SK-MEL-5 (cell line): ENCODE results near the gene SCIN. TPM values are rescaled to one million over a fixed set of nuclear protein-coding genes. Genes with fewer than 3 reads are reported as not detected.
A peak's percentile ranks its signal among the peaks of the same experiment; 100 is the strongest.
"Not testable (repeated sequence)": the region's sequence is repeated elsewhere in the genome, so short reads cannot be mapped to it uniquely, and the experiment has no call there.

ENCODE experiments used
- DNase-seq: peaks from one replicate; pipeline ENCODE4 v3.0.0-alpha.2; 2016; ENCODE audit warnings: low read depth, low spot score
- in situ Hi-C: cut with HindIII; loops from 2 replicates; pipeline ENCODE4 v1.10.0; 2016; ENCODE audit warnings: low sequenced_read_pairs, high pct_unique_total_duplicates, low pct_unique_long_range_greater_than_20kb
- total RNA-seq: library from RNA; depleted of rRNA; stranded (reverse); fragments of >200 nt; shearing (Covaris generic); gene quantifications from 2 replicates; pipeline ENCODE4 v1.2.3, GENCODE V29; 2014

SCIN gene
- total RNA-seq, 1 experiment from 2014 or later = 0.34 TPM

DNA sequence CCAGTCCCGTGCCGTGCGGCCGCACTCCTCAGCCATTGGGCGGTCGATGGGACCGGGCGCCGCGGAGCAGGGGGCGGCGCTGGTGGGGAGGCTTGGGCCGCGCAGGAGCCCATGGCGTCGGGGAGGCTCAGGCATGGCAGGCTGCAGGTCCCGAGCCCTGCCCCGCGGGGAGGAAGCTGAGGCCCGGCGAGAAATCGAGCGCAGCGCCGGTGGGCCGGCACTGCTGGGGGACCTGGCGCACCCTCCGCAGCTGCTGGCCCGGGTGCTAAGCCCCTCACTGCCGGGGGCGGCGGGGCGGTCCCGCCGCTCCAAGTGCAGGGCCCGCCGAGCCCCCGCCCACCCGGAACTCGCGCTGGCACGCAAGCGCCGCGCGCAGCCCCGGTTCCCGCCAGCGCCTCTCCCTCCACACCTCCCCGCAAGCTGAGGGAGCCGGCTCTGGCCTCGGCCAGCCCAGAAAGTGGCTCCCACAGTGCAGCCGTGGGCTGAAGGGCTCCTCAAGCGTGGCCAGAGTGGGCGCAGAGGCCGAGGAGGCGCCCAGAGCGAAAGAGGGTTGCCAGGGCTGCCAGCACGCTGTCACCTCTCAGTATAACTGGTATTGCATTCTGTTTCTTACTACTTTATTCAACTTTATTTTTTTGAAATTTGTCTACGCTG lies 14.3 kb upstream of the SCIN start:
- DNase-seq, in situ Hi-C loops: not testable (repeated sequence)

DNA sequence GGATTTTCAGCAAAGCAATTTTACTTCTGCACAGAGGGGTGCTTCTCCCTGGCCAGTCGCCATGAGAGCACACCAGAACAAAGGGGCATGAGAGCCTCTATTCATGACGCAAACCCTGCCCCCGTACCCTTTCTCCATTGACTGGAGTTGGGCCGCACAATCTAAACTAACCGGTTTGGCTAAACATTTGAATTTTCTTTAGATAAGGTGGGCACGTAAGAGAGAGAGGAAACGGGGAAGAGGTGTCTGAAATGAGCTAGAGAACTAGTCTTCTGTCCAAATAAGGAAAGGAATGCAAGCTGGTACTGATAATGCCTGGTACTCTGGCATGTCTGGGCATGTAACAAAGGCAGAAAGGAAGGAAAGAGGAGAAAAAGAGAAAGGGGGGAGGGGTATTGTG lies 13.2 kb upstream of the SCIN start:
- DNase-seq = no peak
- in situ Hi-C loops = no loop called here

DNA sequence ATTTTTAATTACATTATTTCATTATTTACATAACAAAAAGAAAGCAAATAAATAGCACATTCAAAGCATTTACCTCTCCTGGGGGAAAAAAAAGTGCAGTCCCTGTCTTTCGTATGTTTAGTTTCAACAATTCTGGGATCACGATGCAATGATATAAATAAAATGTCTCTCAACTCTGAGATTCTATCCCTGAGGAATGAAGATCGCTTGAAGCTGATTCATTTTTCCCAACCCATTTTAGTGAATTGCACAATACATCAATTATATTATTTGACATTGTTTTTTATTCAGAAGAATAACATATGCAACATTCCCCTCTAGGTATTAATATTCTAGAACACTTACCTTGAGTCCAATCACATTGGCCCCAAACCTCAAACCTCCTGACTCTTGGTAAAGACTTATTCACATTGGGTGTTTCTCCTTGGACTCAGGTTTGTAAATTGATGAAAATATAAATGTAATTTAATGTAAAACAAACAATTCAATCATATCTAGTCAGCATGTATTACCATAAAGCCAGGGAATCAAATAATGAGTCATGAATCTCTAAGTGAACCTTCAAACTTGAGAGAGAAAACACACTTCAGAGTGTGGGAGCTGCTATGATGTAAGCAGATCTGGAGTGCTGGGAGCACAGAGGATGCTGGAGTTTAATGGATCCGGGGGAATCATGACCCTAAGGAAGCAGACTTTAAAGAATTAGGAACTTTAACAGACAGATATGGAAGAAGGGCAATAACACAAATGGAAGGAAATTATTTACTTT lies 5.3 kb upstream of the SCIN start:
- DNase-seq = no peak
- in situ Hi-C loops = no loop called here

DNA sequence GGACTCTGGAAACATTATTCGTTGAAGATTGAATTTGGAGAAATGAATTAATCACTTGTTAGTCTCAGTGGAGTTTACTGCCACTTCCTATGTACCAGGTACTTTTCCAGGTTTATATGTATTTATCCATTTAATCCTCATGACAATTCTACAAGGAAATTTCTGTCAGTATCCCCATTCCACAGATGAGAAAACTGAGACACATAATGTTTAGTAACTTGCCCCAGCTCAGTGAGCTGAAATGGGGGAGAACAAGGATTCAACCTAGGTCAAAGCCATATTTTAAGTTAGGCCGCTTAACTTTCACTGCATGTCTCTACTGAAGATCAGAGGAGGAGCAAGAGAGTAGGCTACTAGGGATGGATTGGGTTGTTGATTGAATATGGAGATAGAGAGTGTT lies 4.6 kb upstream of the SCIN start:
- in situ Hi-C loops = no loop called here
- DNase-seq = no peak

DNA sequence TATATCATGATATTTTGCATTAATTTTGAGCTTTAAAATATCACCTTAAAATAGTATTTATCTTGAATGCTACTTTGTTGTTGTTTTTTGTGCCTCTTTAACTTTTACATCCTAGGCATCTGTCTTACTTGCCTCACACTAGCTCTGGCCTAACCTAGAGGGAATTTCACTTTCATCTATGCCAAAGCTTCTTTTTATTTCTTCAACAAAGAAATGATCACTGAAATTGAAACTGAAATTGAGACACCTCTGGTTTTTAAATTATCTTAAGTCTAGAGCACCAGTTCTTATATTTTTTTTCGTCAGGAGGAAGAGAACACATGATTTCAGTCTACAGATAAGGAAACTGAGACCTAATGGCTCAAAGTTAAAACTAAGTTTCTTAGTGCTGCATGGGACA lies 3.5 kb upstream of the SCIN start:
- DNase-seq = no peak
- in situ Hi-C loops = no loop called here

DNA sequence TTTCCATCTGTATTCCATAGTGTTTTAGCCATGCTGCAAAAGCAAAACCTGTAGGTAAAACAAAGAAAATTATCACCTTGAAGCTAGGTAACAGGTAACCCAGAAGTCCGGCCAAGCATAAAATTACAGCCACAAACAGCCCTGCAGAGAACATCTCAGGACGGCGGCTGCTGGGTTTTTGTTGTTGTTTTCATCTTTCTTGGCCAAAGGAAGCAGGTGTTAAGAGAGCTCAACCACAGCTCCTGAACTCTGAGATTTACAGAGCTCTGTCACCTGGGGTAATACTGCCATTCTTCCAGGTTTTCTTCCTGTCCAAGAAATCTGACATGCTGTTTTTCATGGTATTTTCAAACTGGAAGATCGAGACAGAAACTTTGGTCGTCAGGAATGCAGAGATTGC lies 847 bp upstream of the SCIN start:
- DNase-seq = no peak
- in situ Hi-C loops = no loop called here

DNA sequence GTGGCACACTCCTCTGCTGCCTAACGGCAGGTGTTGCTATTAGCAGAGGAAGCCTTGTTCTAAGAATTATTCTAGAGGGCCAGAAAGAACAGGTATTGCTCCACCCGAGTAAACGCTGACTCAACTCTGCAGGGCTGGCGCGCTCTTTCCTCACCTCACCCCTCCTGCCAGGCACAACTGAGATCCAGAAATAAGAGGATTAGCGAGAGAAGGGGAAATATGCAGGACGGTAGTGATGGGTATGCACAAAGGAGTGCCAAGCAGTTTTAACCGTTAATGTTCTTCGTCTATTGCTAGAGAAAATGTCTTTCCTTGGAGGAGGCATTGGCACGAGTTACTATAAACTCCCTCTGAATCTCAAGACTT lies 369 bp upstream of the SCIN start:
- in situ Hi-C loops = no loop called here
- DNase-seq = no peak

- in situ Hi-C loops = no loop called here
- DNase-seq = no peak
Observed at GRCh38 chr7:12571691-12572090, 1.2 kb downstream of the SCIN start.

- no peak for DNase-seq
- in situ Hi-C loops = no loop called here
Observed at GRCh38 chr7:12572941-12573575, 2.5 kb downstream of the SCIN start.

DNA sequence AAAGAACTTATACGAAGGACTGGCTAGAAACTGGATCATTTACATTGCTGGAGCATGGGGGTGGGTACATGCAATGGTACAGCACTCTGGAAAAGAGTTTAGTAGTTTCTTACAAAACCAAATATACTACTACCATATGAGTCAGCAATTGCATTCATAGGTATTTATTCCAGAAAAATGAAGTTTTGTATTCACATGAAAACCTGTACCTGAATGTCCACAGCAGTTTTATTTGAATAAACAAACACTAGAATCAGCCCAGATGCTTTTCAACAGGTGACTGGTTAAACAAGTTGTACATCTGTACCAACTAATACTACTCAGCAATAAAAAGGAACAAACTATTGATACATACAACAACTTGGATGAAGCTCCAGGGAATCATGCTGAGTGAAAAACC lies 3.4 kb downstream of the SCIN start:
- in situ Hi-C loops = no loop called here
- DNase-seq = no peak

DNA sequence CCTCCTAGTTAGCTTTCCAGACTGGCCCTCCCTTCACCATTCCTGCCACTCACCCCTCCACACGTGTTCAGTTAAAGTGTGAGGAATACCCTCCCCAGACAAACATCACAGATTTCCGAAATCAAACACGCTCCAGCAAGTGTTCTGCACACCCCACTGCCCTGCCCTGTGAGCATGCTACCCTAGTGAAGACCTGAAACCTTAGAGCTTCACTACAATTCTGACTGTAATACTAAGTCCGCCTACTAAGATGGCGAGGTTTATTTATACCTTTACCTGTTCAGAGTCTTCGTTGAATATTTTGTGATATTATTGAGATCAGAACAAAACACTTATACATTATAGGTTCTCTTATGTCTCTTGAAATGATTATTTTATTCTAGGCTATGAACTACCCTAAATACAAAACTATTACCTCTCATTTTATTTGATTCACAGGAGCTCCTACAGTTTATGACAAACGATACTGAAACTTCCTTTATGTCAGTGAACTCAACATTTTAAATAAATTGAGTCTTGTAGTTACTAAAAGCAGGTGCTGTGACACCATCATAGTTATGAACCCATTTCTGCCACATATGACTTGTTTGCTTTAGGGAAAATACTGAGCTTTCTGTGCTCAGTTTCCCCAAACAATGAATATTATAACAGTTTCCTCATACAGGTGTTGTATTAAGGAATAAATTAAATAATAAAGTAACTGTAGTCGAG lies 8.6 kb downstream of the SCIN start:
- no peak for DNase-seq
- in situ Hi-C loops = no loop called here

DNA sequence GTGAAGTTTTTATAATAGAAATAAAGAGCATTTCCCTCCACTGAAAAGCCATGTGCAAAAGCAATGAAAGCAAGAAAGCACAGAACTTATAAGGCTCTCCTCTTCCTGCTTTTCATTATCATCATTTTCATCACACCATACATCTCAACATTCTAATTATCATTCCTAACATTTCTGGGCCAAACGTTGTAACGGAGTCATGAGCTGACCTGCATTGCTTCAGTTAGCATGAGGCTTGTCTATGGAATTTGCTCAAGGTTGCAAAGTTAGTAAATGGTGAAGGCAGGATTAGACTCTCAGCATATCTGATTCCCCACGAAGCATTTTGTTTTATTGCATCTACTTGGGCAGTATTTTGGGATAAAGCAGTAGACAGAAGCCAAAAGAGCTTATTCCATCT lies 11.4 kb downstream of the SCIN start:
- no peak for DNase-seq
- in situ Hi-C loops = no loop called here

DNA sequence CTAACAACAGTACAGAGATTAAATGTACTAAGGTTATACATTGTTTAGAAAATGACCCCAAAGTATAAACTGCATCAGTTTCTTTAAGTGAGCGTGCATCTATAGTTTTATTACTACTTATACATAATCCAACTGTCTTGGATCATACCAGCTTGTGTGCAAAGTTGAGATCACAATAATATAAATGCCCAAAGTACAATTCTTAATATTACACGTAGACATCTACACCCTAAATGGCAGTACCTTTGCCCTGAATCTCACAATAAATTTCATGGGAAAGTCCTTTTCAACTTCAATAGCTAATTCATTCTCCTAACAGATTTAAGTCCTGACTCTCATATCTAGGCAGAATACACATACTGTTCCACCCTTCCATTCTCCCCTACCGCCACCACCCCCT lies 11.8 kb downstream of the SCIN start:
- in situ Hi-C loops = no loop called here
- no peak for DNase-seq

DNA sequence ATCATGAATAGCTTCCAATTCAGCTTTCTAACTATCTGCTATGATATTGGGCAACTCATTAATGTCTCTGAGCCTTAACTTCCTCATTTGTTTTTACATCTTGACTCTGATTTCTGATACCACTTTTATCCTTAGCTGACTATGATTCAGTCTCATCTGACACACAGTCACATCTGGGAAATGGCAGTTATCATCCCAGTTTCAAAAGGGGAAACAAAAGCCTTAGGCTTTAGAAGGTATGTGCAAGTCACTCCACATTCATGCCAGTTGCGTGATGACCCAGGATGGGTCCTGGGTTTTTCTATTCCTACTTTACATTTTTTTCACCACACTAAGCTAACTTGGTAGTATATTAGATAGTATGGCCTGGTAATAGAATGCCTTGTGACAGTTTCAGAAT lies 12.7 kb downstream of the SCIN start:
- in situ Hi-C loops = no loop called here
- DNase-seq = peak; percentile 14

DNA sequence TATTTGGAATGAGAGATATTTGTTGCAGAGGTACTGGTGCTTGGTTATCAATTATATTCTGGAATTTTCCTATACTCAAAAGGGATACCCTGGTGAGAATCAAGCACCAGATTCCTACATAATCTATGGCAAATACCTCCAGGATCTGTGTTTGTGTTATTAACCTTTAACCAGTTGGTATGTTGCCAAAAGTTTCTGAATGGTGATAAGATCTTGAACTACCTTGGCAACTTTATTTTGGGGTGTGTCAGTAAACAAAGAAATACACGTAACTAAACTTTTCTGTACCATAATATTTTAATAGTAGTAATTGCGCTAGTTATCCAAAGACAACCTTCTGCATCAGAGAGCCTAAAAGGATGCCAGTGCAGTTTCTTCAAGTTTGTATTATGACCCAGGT lies 13.4 kb downstream of the SCIN start:
- in situ Hi-C loops = no loop called here
- DNase-seq = no peak

DNA sequence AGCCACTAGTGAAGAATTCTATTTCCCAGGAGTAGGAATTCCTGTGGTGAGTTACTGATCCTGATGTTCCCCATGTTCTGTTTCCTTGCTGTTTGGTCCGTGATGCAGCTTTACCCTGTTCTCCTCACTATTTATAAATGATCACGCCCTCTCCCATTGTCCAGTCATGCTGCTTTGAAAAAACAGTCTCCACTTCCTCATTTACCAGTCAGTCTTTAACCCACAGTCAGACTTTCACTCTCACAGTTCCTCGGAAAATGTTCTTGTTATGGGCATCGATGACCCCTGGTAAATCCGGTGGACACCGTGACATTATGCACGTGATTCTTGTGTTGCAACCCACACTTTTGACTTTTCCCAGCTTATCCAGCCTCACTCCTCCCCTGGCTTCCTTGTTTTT lies 14.4 kb downstream of the SCIN start:
- peak; percentile 53 for DNase-seq
- in situ Hi-C loops = no loop called here

GRCh38 chr7:12586271-12586670 lies 15.8 kb downstream of the SCIN start:
- DNase-seq = no peak
- in situ Hi-C loops = no loop called here

DNA sequence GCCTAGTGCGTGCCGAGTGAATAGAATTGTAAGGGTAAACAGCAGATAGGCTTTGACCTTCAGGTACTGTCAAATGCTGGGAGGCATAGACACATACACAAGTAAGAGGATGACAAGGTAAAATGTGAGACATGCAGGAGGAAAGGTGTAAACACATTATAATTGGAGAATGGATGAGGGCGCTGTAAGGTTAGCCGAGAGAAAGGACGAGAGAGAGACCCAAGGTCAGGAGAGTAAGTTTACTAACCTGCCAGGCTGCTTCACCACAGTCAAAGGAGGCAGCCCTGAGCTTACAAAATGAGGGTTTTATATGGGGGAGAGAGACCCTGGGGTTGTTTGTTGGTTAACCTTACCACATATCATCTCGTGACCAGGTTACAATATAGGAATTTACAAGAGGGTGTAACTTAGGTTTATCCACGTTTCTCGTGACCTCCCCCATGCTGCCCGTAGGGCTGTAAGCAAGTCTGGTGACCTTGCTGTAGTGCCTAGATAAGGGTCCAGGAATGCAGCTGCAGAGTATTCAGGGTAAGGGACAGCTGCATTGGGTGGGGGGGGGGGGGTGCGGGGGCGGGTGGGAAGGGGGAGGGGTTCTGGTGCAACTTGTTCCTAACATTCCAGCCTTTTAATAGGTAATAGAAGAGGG lies 17.9 kb downstream of the SCIN start:
- no peak for DNase-seq
- in situ Hi-C loops = no loop called here
